ENCODE results near the gene TMEM115. TPM values are rescaled to one million over a fixed set of nuclear protein-coding genes. Genes with fewer than 3 reads are reported as not detected.
A peak's percentile ranks its signal among the peaks of the same experiment; 100 is the strongest.

The TMEM115 gene
- total and polyA plus RNA-seq, 2 of the 13 experiments (the other 11 are each of a cell fraction or from before 2014, with no cell fraction given) = 22.1 to 30.7 TPM

DNA sequence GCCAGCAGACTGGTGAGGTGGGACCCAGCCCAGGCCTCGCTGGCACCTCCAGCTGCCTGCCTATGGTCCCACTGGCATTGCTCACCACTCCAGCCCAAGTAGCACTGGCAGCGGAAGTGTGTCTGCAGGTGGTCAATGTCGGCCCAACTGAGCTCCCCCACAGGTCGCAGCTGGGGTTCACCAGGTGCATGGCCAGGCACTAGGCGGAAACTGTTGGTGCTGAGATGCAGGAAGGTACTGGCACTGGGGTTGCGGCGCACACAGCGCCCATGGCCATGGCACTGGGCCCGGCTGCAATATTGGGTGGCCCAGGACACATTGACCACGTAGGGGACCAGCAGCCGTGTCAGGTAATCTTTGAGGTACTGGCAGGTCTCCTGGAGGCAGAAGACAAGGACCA lies 41.2 kb downstream of the TMEM115 start:
- 100% methylated on average over 3 of the region's 11 CpGs for WGBS (ENCODE audit: low lambda C conversion rate)
- FAIRE-seq = no peak
- POLR2A ChIA-PET = interaction anchor here (1.3 to 13.0 kb wide), 4 partner anchors 10 to 26 kb away, joined by 3 to 222 read pairs (median 6); partner anchors contain the start of genes HYAL1, HYAL3, IFRD2 and NAA80

More for the DNA sequence above, 41.2 kb downstream of the TMEM115 start:
- intact Hi-C loops (cut with micrococcal nuclease; ENCODE audit: unreplicated experiment) = no loop called here
- Histone ChIP-seq H2AFZ (ENCODE audit: low read length) (no peak overlapping the region), H3K4me1 (ENCODE audit: insufficient read depth, low read length) (peaks cover 58% of the 10 kb centered on the region), H3K4me3 (replicated peaks in 1 of 3; ENCODE audit: insufficient read depth in 1 of 3, low read depth in 2 of 3, low read length in 3 of 3) (no peak overlapping the region), H3K9ac (ENCODE audit: insufficient read depth, low read depth, low read length) (no peak overlapping the region), H4K20me1 (ENCODE audit: insufficient read depth, low read length) (no peaks in the 10 kb centered on the region), H3K27me3 (ENCODE audit: control insufficient read depth in 1 of 2, insufficient read depth in 2 of 2, low read length in 2 of 2) (no peaks in the 10 kb centered on the region; a peak in 1 of 5 replicates), H3K27ac (ENCODE audit: extremely low read length, insufficient read depth, low read length) (no peak overlapping the region), H3K9me3 (ENCODE audit: low read length) (no peaks in the 10 kb centered on the region), H3K79me2 (ENCODE audit: insufficient read depth, low read length) (peaks cover 25% of the 10 kb centered on the region), H3K36me3 (replicated peaks in 1 of 2; ENCODE audit: control insufficient read depth in 1 of 2, insufficient read depth in 2 of 2, low read length in 2 of 2) (peaks cover 16 to 32% of the 10 kb centered on the region in 2 experiments), H3K4me2 (ENCODE audit: low read depth, low read length) (peak overlapping the region; percentile 94; the same call in 1 of the 2 replicates)
- ATAC-seq (no peak), DNase-seq (ENCODE audit: low spot score) (no peak)
- CTCF ChIA-PET (ENCODE audit: low intra/inter-chr PET ratio, low total read pairs) = no interaction called here
- TF ChIP-seq AGO2 (optimal IDR thresholded peaks at IDR 0.05; ENCODE audit: low read depth, low read length) = peak; percentile 75
- no peak for TF ChIP-seq BCL6 (CRISPR knock-in tag; IDR thresholded peaks at IDR 0.05)
- TF ChIP-seq SNAI1 (CRISPR knock-in tag; IDR thresholded peaks at IDR 0.05; ENCODE audit: borderline replicate concordance) = no peak
- TF ChIP-seq, protein P1, sequence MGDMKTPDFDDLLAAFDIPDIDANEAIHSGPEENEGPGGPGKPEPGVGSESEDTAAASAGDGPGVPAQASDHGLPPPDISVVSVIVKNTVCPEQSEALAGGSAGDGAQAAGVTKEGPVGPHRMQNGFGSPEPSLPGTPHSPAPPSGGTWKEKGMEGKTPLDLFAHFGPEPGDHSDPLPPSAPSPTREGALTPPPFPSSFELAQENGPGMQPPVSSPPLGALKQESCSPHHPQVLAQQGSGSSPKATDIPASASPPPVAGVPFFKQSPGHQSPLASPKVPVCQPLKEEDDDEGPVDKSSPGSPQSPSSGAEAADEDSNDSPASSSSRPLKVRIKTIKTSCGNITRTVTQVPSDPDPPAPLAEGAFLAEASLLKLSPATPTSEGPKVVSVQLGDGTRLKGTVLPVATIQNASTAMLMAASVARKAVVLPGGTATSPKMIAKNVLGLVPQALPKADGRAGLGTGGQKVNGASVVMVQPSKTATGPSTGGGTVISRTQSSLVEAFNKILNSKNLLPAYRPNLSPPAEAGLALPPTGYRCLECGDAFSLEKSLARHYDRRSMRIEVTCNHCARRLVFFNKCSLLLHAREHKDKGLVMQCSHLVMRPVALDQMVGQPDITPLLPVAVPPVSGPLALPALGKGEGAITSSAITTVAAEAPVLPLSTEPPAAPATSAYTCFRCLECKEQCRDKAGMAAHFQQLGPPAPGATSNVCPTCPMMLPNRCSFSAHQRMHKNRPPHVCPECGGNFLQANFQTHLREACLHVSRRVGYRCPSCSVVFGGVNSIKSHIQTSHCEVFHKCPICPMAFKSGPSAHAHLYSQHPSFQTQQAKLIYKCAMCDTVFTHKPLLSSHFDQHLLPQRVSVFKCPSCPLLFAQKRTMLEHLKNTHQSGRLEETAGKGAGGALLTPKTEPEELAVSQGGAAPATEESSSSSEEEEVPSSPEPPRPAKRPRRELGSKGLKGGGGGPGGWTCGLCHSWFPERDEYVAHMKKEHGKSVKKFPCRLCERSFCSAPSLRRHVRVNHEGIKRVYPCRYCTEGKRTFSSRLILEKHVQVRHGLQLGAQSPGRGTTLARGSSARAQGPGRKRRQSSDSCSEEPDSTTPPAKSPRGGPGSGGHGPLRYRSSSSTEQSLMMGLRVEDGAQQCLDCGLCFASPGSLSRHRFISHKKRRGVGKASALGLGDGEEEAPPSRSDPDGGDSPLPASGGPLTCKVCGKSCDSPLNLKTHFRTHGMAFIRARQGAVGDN (CRISPR knock-in tag; IDR thresholded peaks at IDR 0.05) = 0 out of 2 replicates have a peak, but pooled peaks have one; percentile 32
- TF ChIP-seq PHB2 (IDR thresholded peaks at IDR 0.05; ENCODE audit: partially characterized antibody) = no peak
- no peak for TF ChIP-seq ZNF546 (CRISPR knock-in tag; conservative IDR thresholded peaks at IDR 0.05)
- TF ChIP-seq ZNF777 (CRISPR knock-in tag; IDR thresholded peaks at IDR 0.05) = no peak
- 0 out of 2 replicates have a peak, but pooled peaks have one; percentile 39 for TF ChIP-seq HNRNPL (IDR thresholded peaks at IDR 0.05; ENCODE audit: low read depth, low read length)
- TF ChIP-seq CC2D1A (CRISPR knock-in tag; IDR thresholded peaks at IDR 0.05) = no peak
- TF ChIP-seq EHMT2 (IDR thresholded peaks at IDR 0.05; ENCODE audit: borderline replicate concordance, low read depth, low read length) = no peak
- peak; percentile 36 for TF ChIP-seq RBFOX2 (IDR thresholded peaks at IDR 0.05; ENCODE audit: low read depth, low read length)
- TF ChIP-seq ZNF761 (CRISPR knock-in tag; conservative IDR thresholded peaks at IDR 0.05) = no peak
- in situ Hi-C loops (cut with HindIII; ENCODE audit: extremely low pct_ligation_motif_present, low pct_unique_long_range_greater_than_20kb) = no loop called here
- BruUV-seq (replicated peaks) = no TSS peak

Data from HepG2 (cell line).